ENCODE data around the gene RBM33. TPM values are rescaled to one million over a fixed set of nuclear protein-coding genes. Genes with fewer than 3 reads are reported as not detected.

RBM33 gene
- total and polyA plus RNA-seq, 8 donors = 7.5 to 182 (median 60.5) TPM

DNA sequence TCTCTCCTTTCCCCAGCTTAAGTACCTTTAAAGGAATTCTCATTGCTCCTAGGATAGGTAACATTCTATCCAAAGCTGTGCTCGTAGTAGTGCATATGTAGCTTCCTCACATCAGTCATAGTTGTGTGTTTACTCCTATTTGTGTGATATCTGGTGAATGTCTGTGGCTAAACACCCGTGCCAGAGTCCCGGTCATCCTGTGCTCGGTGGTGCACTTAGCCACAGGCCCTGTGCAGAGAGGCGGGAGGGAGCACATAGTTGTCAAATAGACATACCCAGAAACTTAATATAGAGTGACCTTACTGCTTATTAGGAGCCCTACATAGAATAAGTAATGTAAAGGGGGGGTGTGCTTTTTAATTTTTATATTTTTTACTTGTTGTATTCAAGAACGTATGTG, 76.6 kb downstream of the RBM33 start:
- Histone ChIP-seq H3K27ac (no peak overlapping the region), H3K36me3 (peaks cover 0 to 46% (median 40%) of the 10 kb centered on the region in 4 donors), H3K4me3 (no peak overlapping the region), H3K27me3 (no peaks in the 10 kb centered on the region), H3K4me1 (peaks cover 0 to 31% (median 7%) of the 10 kb centered on the region in 4 donors), H3K9me3 (no peaks in the 10 kb centered on the region)
- intact Hi-C loops (cut with DNase I; ENCODE audit: low total_unique reads) = loop anchor here (10.0 kb wide), 1 partner anchor 76 kb away; the partner anchor contains the start of gene RBM33
- 77 to 86% (median 83%) methylated on average over 6 of the region's 6 CpGs for WGBS, 5 donors
- DNase-seq = no peak
- TF ChIP-seq POLR2A (IDR thresholded peaks at IDR 0.05) = no peak
- TF ChIP-seq POLR2AphosphoS5 (IDR thresholded peaks at IDR 0.05) = no peak
- no peak for TF ChIP-seq EP300 (IDR thresholded peaks at IDR 0.05)
- TF ChIP-seq, protein P1, sequence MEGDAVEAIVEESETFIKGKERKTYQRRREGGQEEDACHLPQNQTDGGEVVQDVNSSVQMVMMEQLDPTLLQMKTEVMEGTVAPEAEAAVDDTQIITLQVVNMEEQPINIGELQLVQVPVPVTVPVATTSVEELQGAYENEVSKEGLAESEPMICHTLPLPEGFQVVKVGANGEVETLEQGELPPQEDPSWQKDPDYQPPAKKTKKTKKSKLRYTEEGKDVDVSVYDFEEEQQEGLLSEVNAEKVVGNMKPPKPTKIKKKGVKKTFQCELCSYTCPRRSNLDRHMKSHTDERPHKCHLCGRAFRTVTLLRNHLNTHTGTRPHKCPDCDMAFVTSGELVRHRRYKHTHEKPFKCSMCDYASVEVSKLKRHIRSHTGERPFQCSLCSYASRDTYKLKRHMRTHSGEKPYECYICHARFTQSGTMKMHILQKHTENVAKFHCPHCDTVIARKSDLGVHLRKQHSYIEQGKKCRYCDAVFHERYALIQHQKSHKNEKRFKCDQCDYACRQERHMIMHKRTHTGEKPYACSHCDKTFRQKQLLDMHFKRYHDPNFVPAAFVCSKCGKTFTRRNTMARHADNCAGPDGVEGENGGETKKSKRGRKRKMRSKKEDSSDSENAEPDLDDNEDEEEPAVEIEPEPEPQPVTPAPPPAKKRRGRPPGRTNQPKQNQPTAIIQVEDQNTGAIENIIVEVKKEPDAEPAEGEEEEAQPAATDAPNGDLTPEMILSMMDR (IDR thresholded peaks at IDR 0.05) = no peak

DNA sequence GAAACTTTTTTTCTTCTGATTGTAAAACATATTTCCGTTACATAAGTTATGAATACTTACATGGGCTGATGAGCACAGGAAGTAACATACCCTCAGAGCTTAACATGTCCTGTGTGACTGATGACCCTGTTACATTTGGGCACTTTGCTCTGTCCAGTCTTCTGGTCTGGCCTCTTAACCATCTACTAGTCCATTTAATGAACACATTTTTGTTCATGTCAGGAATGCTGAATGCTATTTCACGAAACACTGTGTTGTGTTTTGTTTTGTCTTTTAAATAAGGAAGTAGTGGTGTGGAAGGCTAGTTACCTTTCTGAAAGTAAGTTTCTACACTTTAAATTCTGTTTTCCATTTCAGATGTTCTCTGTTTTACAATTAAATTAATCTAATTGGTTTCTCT, 77.7 kb downstream of the RBM33 start:
- H3K36me3 ChIP-seq = peaks cover 0 to 38% (median 34%) of the 10 kb centered on the region in 4 donors
- no peak for DNase-seq
- no peaks in the 10 kb centered on the region for H3K27me3 ChIP-seq
- intact Hi-C loops (cut with DNase I; ENCODE audit: low total_unique reads) = loop anchor here (10.0 kb wide), 1 partner anchor 77 kb away; the partner anchor contains the start of gene RBM33
- H3K9me3 ChIP-seq = no peaks in the 10 kb centered on the region
- no peak overlapping the region for H3K27ac ChIP-seq
- 67 to 73% (median 70%) methylated on average over 2 of the region's 2 CpGs for WGBS, 5 donors
- peaks cover 0 to 36% (median 7%) of the 10 kb centered on the region in 4 donors for H3K4me1 ChIP-seq
- H3K4me3 ChIP-seq = no peak overlapping the region
- TF ChIP-seq POLR2AphosphoS5 (IDR thresholded peaks at IDR 0.05) = no peak
- TF ChIP-seq, protein P1 (IDR thresholded peaks at IDR 0.05) = no peak
- TF ChIP-seq EP300 (IDR thresholded peaks at IDR 0.05) = no peak
- no peak for TF ChIP-seq POLR2A (IDR thresholded peaks at IDR 0.05)

DNA sequence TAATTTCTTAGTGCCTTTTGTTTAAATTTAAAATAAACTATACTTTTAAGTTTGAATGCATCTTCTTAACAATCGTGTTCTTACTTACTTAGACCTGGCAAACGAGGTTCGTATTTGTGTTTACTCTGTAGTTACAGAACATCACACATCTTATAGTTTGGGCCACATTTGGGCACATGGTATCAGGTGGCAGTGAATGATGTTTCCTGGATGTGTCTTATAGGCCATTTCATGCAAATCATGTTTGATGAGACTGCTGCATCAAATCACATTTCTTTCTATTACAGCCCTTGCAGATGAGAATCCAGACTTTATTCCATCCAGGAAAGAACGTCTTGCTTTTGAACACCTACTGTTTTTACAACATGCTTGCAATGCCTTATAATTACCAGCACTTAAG, 78.5 kb downstream of the RBM33 start:
- Histone ChIP-seq H3K36me3 (peaks cover 0 to 36% (median 36%) of the 10 kb centered on the region in 4 donors), H3K27me3 (no peaks in the 10 kb centered on the region), H3K9me3 (no peaks in the 10 kb centered on the region), H3K4me1 (peaks cover 5 to 39% (median 13%) of the 10 kb centered on the region in 4 donors), H3K27ac (no peak overlapping the region), H3K4me3 (no peak overlapping the region)
- intact Hi-C loops (cut with DNase I; ENCODE audit: low total_unique reads) = loop anchor here (10.0 kb wide), 1 partner anchor 78 kb away; the partner anchor contains the start of gene RBM33
- TF ChIP-seq EP300 (IDR thresholded peaks at IDR 0.05) = no peak
- TF ChIP-seq POLR2AphosphoS5 (IDR thresholded peaks at IDR 0.05) = no peak
- TF ChIP-seq, protein P1 (IDR thresholded peaks at IDR 0.05) = no peak
- no peak for TF ChIP-seq POLR2A (IDR thresholded peaks at IDR 0.05)
- DNase-seq = no peak
- 60 to 82% (median 69%) methylated on average over 4 of the region's 4 CpGs for WGBS, 5 donors

GRCh38 chr7:155724327-155725005, 80.0 kb downstream of the RBM33 start:
- DNase-seq = no peak
- Histone ChIP-seq H3K4me1 (peaks cover 7 to 48% (median 21%) of the 10 kb centered on the region in 4 donors), H3K9me3 (no peaks in the 10 kb centered on the region), H3K27ac (no peak overlapping the region), H3K27me3 (no peaks in the 10 kb centered on the region), H3K4me3 (no peak overlapping the region), H3K36me3 (peaks cover 0 to 41% (median 32%) of the 10 kb centered on the region in 4 donors)
- intact Hi-C loops (cut with DNase I; ENCODE audit: low total_unique reads) = loop anchor here (10.0 kb wide), 1 partner anchor 80 kb away; the partner anchor contains the start of gene RBM33
- WGBS, 5 donors = 91 to 95% (median 94%) methylated on average over 14 of the region's 14 CpGs
- TF ChIP-seq POLR2AphosphoS5 (IDR thresholded peaks at IDR 0.05) (no peak), EP300 (IDR thresholded peaks at IDR 0.05) (no peak), POLR2A (IDR thresholded peaks at IDR 0.05) (no peak)
- TF ChIP-seq, protein P1 (IDR thresholded peaks at IDR 0.05) = no peak
